Fibroblast of villous mesenchyme (primary cell): ENCODE measurements around the gene SLC22A2. TPM values are rescaled to one million over a fixed set of nuclear protein-coding genes. Genes with fewer than 3 reads are reported as not detected.

Source experiments
- DNase-seq: peaks from one replicate; pipeline ENCODE4 v3.0.0-alpha.2; 2010; ENCODE audit warnings: low read depth
- H3K4me3 ChIP-seq: 2 replicates; pipeline ENCODE4 v1.5.1; 2011; ENCODE audit warnings: low read depth, mild to moderate bottlenecking, low read length
- total RNA-seq: library from RNA; depleted of rRNA; stranded (reverse); fragments of >200 nt; gene quantifications from 2 replicates; pipeline ENCODE4 v1.2.3, GENCODE V29; 2012
- TF ChIP-seq, protein P1 (sequence below): IDR thresholded peaks from 2 replicates; pipeline ENCODE4 v1.5.1; 2012; ENCODE audit warnings: low read depth, mild to moderate bottlenecking, low read length; ENCODE audit not compliant: insufficient read depth

The SLC22A2 gene
- total RNA-seq, 1 donor = under 0.01 TPM

DNA sequence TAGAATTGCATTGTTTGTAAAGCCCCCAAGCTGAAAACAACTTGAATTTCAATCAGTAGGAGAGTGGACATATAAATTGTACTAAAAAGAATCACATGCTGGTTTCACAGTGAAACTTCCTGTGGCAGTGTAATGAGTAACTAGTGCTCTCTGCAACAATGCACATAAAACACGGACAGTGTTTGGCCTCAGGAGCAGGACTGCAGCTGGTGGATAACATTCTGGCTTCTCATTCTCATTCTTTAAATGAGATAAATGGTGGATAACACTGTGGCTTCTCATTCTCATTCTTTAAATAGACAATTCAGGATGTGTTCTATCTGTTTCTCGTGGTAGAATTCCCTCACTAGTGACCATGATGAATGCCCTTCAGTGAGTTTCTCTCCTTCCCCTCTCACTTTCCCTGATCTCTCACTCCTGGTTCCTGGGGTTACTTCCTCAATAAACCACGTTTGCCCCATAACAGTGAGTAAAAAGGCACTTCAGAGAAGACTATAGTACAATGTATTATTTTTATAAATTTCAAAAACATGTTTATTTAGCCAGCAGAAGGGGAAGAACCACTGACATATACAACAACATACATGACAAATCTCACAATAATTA lies 59.9 kb downstream of the SLC22A2 start:
- TF ChIP-seq, protein P1, sequence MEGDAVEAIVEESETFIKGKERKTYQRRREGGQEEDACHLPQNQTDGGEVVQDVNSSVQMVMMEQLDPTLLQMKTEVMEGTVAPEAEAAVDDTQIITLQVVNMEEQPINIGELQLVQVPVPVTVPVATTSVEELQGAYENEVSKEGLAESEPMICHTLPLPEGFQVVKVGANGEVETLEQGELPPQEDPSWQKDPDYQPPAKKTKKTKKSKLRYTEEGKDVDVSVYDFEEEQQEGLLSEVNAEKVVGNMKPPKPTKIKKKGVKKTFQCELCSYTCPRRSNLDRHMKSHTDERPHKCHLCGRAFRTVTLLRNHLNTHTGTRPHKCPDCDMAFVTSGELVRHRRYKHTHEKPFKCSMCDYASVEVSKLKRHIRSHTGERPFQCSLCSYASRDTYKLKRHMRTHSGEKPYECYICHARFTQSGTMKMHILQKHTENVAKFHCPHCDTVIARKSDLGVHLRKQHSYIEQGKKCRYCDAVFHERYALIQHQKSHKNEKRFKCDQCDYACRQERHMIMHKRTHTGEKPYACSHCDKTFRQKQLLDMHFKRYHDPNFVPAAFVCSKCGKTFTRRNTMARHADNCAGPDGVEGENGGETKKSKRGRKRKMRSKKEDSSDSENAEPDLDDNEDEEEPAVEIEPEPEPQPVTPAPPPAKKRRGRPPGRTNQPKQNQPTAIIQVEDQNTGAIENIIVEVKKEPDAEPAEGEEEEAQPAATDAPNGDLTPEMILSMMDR = no peak
- no peak overlapping the region for H3K4me3 ChIP-seq
- DNase-seq = no peak

DNA sequence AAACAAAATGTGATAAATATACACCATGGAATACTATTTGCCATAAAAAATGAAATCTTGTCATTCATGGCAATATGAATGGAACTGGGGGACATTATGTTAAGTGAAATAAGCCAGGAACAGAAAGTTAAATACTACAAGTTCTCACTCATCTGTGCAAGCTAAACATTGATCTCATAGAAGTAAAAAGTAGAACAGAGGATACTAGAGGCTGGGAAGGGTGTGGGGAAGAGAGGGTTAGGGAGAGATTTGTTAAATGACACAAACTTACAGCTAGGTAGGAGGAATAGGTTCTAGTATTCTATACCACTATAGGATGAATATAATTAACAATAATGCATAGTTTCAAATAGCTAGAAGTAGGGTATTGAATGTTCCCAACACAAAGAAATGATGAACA lies 61.0 kb downstream of the SLC22A2 start:
- TF ChIP-seq, protein P1 = no peak
- no peak for DNase-seq
- H3K4me3 ChIP-seq = no peak overlapping the region

DNA sequence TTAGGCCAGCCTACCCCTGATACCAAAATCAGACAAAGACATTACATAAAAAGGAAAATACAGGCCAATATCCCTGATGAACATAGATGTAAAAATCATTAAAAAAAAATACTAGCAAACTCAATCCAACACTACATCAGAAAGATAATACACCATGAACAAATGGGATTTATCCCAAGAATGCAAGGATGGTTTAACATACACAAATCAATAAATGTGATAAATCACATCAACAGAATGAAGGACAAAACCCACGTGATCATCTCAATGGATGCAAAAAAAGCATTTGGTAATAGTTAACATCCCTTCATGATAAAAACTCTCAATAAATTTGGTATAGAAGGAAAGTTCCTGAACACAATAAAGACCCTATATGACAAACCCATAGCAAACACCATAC lies 63.8 kb downstream of the SLC22A2 start:
- TF ChIP-seq, protein P1 = no peak
- no peak for DNase-seq
- H3K4me3 ChIP-seq = no peak overlapping the region

DNA sequence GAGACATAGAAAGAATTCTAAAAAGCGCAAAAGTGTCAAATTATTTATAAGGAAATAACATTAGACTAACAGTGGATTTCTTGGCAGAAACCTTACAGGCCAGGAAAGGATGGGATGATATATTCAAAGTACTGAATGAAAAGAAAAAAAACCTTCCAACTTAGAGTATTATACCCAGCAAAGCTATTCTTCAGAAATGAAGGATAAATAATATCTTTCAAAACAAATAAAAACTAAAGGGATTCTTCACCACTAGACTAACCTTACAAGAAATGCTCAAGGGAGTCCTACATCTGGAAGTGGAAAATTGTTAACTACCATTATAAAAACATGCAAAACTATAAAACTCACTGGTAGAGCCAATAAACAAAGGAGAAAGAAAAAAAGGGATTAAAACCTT lies 65.8 kb downstream of the SLC22A2 start:
- TF ChIP-seq, protein P1 = no peak
- no peak for DNase-seq
- H3K4me3 ChIP-seq = no peak overlapping the region

DNA sequence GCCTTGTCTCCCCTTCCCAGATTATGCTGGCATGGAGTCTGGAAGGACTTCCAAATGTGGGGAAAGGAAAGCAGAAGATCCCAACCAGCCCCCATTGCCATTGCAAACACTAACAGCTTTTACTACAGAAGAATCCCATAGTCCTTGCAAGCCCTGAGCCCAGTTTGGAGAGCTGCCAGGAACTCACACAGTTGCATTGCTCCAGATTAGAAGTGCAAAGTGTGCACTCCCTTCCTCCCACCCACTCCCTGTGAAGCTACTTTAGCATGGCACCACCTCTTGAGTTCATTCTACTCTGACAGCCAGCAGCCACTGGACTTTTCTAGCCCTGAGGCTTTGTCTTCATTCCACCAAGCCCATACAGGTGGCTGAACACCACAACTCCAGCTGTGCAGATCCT lies 67.6 kb downstream of the SLC22A2 start:
- no peak overlapping the region for H3K4me3 ChIP-seq
- no peak for DNase-seq
- TF ChIP-seq, protein P1 = no peak

DNA sequence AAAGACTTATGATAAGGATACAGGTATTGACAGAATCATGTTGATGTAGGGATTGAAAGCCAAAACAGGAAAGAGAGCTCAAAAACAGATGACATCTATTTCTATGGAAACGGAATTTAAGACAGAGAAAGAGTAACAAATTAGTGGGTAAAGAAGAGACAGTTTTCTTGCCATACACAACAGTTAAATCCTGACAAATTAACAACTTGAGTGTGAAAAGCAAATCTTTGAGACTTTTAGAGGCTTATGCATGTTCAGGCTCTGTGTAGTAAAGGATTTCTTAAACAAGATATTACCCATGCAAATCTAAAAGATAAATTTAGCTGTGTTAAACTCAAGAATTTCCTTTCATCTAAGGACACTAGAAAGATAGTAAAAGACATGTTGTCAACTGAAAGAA lies 68.5 kb downstream of the SLC22A2 start:
- TF ChIP-seq, protein P1 = no peak
- no peak overlapping the region for H3K4me3 ChIP-seq
- DNase-seq = no peak

DNA sequence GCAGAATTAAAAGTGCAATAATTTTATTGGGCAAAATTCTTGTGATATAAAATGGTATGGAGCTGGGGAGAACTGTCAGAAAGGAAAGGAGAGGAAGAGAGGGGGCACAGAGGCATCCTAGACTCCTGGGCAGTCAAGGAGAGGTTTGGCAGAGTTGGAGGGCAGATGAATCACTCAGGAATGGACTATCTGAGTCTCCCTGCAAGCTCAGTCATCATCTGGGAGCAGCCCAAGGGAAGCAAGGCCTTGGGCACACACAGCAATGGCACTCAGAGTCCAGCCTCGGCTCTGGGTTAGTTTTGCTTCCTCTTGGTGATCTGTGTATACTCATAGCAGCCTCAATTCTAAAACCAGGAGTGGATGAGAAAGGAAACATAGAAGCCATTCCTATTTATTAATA lies 69.8 kb downstream of the SLC22A2 start:
- DNase-seq = no peak
- H3K4me3 ChIP-seq = no peak overlapping the region
- TF ChIP-seq, protein P1 = no peak
